Measurements from ENCODE around the gene CPB2.

Gene CPB2, protein sequence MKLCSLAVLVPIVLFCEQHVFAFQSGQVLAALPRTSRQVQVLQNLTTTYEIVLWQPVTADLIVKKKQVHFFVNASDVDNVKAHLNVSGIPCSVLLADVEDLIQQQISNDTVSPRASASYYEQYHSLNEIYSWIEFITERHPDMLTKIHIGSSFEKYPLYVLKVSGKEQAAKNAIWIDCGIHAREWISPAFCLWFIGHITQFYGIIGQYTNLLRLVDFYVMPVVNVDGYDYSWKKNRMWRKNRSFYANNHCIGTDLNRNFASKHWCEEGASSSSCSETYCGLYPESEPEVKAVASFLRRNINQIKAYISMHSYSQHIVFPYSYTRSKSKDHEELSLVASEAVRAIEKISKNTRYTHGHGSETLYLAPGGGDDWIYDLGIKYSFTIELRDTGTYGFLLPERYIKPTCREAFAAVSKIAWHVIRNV

GRCh38 chr13:46104868-46105267 is at the start of gene CPB2:
Gene CPB2 (minus strand): TSS chr13:46105033. CDS start chr13:46105009, 24 bp downstream.
- no peak for DNase-seq (ENCODE audit: low read depth in 2 of 2)

DNA sequence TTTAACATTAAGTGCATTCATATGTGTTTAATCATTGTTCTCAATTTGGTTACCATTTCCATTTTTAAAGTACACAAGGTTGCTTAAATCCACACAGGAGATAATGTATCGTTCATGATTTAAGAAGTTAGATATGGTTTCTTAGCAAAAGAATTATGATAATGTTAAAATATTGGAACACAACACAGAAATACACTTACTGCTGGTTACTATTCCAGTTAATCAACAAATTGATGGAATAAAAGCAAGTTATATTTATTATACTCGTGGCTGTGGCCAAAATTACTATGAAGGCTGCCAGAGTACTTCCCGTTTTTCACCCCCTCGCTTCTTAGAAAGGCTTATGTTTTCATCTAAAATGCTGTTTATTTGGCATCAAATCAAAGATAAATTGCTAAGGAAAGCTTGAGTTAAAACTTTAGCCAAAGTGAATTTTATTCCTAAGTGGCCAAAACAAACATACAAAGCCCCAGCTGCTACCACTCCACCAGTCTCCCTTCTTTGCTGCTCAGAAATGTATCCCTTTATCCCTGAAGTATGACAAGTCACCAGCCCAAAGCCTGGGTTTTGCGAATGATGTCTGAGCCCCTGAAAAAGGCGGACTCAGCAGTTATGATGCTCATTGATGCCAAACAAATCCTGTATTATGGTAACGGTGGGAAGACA is 49.4 kb upstream of the CPB2 start:
- DNase-seq (ENCODE audit: low read depth in 2 of 2), result no peak

GRCh38 chr13:46152627-46153328 is 47.9 kb upstream of the CPB2 start:
- DNase-seq (ENCODE audit: low read depth in 2 of 2), result no peak

- no peak for DNase-seq (ENCODE audit: low read depth in 2 of 2)
Measured at GRCh38 chr13:46150134-46150693, 45.4 kb upstream of the CPB2 start.

GRCh38 chr13:46149272-46150133 is 44.7 kb upstream of the CPB2 start:
- no peak for DNase-seq (ENCODE audit: low read depth in 2 of 2)

GRCh38 chr13:46146898-46147297 is 42.1 kb upstream of the CPB2 start:
- no peak for DNase-seq (ENCODE audit: low read depth in 2 of 2)

GRCh38 chr13:46145950-46146349 is 41.1 kb upstream of the CPB2 start:
- DNase-seq (ENCODE audit: low read depth in 2 of 2), result no peak

GRCh38 chr13:46145135-46145534 is 40.3 kb upstream of the CPB2 start:
- no peak for DNase-seq (ENCODE audit: low read depth in 2 of 2)

DNA sequence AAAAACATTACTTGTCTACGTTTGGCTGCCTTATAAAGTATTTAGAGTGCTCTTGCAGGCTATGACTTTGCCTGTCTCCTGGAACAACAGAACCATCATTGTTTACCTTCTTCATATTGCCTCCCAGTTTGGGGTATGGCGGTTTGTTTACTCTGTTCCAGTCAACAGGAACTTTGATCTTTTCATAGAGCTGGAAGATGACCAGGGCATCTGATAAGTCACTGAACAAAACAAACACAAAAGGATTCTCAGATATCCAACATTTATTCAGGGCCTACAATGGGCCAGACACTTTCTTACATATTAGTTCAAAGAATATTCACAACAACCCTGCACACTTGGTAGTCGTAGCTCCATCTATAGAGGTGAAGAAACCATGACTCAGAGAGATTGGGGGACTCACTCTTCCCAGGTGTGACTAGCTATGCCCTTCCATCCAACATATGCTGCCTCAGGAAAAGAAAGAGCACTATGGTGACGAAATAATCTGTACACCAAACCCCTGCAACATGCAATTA is 38.4 kb upstream of the CPB2 start:
- DNase-seq (ENCODE audit: low read depth in 2 of 2), result no peak

DNA sequence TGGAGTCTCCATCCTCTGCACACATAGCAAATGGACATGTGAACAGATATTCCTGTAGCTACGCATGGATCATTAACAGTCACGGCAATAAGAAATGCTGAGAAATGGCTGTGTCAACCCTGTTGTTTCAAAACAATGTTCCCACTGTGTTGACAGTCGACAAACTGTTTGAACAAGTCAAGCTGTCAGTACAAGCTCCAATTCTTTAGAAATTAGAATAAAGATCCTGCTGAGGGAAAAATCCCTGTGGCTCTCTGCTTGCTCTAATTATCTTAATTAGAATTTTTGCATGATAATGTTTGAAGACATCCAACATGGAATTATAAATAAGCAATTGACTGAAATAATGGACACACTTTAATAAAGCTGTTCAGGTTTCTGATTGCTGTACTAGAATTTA is 37.9 kb upstream of the CPB2 start:
- no peak for DNase-seq (ENCODE audit: low read depth in 2 of 2)

GRCh38 chr13:46140044-46140443 is 35.2 kb upstream of the CPB2 start:
- DNase-seq (ENCODE audit: low read depth in 2 of 2), result no peak

GRCh38 chr13:46137627-46138317 is 32.9 kb upstream of the CPB2 start:
- DNase-seq (ENCODE audit: low read depth in 2 of 2), result no peak

GRCh38 chr13:46136688-46137087 is 31.9 kb upstream of the CPB2 start:
- no peak for DNase-seq (ENCODE audit: low read depth in 2 of 2)

GRCh38 chr13:46134961-46135522 is 30.2 kb upstream of the CPB2 start:
- no peak for DNase-seq (ENCODE audit: low read depth in 2 of 2)

DNA sequence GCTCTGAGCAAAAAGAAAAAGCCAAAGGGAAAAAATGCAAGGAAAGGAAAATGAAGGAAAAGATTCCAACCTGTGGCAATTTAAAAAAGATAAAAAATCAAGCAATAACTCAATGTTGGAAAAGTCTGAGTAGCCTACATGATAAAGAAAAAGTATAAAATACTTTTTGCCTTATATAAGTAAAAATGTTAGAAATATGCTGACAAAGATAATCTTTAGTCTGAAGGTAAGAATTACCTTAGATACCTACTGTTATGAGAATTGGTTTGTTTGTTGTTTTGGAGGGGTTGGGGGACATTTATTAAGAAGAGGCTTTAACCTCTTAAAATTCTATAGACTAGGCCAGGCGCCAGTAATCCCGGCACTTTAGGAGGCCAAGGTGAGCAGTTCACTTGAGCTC is 29.7 kb upstream of the CPB2 start:
- DNase-seq (ENCODE audit: low read depth in 2 of 2), result no peak

GRCh38 chr13:46132109-46132508 is 27.3 kb upstream of the CPB2 start:
- no peak for DNase-seq (ENCODE audit: low read depth in 2 of 2)

- DNase-seq (ENCODE audit: low read depth in 2 of 2), result no peak
Measured at GRCh38 chr13:46131705-46132104, 26.9 kb upstream of the CPB2 start.

- no peak for DNase-seq (ENCODE audit: low read depth in 2 of 2)
Measured at GRCh38 chr13:46129955-46130618, 25.3 kb upstream of the CPB2 start.

DNA sequence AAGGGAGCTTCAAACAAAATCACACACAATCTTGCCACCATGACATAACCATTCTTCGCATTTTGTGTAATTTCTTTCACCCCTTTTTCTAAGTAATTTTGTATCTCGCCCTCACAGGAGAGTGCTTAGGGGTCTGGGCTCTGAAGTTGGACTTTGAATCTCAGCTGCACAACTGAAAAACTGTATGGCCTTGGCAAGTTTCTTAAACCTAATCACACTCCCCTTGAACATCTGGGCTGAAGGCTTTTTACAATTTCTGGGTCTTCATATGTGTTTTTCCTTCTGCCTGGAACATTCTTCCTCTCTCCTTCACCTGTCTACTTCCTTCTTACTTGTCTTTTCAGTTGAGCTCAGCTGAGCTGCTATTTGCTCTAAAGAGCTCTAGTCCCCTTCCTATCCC is 24.3 kb upstream of the CPB2 start:
- no peak for DNase-seq (ENCODE audit: low read depth in 2 of 2)

Data from stimulated activated CD4-positive, alpha-beta T cell treated with anti-CD3 and anti-CD28 coated beads, Interleukin-15, amount 100 ng/mL, for 48 hours (primary cell).